ENCODE data around the gene SPATA31C1.

DNA sequence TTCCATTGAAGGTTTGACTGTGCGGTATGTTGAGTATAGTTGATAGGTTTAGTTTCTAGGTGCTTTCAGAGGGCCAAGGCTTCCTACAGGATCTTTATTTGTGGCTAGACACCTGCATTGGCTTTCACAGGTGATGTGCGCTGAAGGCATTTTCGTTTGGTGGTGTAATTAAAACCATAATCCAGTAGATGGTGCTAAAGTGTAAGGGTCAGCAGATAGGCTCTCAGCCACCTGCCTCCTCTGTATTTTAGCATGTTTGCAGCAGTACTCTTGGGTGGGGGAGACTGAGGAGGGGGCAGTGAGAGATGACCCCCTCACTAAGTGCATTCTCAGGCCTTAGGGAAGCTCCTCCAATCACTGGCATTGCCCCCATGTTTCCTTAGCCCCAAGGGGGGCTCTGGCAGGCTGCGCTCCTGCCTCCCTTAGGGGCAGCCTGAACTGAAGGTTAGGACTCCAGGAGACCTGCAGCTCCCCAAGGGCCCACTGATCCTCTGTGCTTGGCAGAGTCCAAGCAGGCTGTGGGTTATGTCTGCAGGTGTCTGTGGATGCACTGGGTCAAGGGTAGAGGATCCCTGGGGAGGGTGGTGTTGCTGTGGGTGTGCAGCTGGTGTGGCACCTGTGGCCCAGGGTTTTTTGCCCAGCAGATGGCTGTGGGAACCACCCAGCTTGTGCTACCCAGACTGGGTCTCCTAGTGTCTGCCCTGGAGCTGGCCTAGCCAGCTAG lies 33.2 kb downstream of the SPATA31C1 start:
- TF ChIP-seq POLR2A (IDR thresholded peaks at IDR 0.05; ENCODE audit: low read length) (no peak), GATA1 (IDR thresholded peaks at IDR 0.05; ENCODE audit: low read depth, low read length) (no peak)

All from erythroblast (primary cell).